B cell (primary cell): ENCODE data around the gene KCTD6.

Source experiments
- EZH2 ChIP-seq: IDR thresholded peaks from 2 replicates; pipeline ENCODE4 v1.6.1; 2012; ENCODE audit warnings: borderline replicate concordance, low read depth, mild to moderate bottlenecking, moderate library complexity, low read length; ENCODE audit not compliant: insufficient read depth, poor library complexity, severe bottlenecking
- TF ChIP-seq, protein P1 (sequence below): fragments of 200-600 bp; IDR thresholded peaks from one replicate; pipeline ENCODE4 v1.8.0; 2022; ENCODE audit warnings: antibody characterized with exemption, mild to moderate bottlenecking

DNA sequence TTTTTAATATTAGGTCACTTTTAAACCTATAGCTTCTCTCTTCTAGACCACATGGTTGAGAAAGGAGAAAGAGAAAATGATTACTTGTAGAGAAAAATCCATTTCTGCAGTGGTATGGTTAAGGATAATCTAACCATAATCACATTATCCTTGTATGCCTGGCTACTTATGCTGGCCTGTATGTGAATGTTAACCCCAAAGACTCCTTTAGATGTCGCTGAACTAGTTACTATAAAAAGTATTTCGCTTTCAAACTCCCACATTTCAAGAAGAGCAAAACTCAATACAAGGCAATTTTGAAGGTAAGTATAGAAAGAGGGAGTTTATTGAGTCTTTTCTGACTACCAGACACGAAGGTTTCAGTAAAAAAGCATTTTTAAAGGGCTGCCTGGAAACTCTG lies 2.2 kb downstream of the KCTD6 start:
- TF ChIP-seq, protein P1, sequence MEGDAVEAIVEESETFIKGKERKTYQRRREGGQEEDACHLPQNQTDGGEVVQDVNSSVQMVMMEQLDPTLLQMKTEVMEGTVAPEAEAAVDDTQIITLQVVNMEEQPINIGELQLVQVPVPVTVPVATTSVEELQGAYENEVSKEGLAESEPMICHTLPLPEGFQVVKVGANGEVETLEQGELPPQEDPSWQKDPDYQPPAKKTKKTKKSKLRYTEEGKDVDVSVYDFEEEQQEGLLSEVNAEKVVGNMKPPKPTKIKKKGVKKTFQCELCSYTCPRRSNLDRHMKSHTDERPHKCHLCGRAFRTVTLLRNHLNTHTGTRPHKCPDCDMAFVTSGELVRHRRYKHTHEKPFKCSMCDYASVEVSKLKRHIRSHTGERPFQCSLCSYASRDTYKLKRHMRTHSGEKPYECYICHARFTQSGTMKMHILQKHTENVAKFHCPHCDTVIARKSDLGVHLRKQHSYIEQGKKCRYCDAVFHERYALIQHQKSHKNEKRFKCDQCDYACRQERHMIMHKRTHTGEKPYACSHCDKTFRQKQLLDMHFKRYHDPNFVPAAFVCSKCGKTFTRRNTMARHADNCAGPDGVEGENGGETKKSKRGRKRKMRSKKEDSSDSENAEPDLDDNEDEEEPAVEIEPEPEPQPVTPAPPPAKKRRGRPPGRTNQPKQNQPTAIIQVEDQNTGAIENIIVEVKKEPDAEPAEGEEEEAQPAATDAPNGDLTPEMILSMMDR: no peak
- no peak for TF ChIP-seq EZH2
